ENCODE results near the gene C1orf53.

The C1orf53 gene

DNA sequence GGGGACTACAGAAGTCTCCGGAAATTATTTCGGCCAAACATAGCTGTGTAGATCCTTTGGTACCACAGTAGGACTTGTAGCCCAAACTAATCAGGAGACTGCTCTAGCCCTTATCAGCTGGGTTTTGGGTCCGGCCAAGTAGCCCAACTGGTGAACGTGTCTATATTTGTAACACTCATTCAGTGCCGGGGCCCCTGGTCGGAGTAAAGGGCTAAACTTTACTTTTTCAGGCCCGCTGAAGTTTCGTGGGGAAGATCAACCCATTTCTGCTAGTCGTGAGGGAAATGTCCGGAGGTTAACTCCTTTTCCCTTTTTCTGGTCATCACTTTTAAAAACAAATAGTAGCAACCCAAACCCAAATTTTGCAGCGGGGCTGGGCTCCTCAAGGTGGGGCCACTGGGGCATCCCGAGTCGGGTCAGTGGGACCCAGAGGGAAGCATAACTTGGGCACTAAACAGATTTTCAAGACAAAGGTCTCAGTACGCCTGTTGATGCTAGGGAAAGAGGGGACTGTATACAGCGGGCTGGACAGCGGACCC is 16.4 kb downstream of the C1orf53 start:
- DNase-seq (ENCODE audit: insufficient read length, low spot score) (no peak), FAIRE-seq (no peak)
- TF ChIP-seq, protein P1, sequence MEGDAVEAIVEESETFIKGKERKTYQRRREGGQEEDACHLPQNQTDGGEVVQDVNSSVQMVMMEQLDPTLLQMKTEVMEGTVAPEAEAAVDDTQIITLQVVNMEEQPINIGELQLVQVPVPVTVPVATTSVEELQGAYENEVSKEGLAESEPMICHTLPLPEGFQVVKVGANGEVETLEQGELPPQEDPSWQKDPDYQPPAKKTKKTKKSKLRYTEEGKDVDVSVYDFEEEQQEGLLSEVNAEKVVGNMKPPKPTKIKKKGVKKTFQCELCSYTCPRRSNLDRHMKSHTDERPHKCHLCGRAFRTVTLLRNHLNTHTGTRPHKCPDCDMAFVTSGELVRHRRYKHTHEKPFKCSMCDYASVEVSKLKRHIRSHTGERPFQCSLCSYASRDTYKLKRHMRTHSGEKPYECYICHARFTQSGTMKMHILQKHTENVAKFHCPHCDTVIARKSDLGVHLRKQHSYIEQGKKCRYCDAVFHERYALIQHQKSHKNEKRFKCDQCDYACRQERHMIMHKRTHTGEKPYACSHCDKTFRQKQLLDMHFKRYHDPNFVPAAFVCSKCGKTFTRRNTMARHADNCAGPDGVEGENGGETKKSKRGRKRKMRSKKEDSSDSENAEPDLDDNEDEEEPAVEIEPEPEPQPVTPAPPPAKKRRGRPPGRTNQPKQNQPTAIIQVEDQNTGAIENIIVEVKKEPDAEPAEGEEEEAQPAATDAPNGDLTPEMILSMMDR (IDR thresholded peaks at IDR 0.05; ENCODE audit: insufficient read depth, missing control alignments): no peak

DNA sequence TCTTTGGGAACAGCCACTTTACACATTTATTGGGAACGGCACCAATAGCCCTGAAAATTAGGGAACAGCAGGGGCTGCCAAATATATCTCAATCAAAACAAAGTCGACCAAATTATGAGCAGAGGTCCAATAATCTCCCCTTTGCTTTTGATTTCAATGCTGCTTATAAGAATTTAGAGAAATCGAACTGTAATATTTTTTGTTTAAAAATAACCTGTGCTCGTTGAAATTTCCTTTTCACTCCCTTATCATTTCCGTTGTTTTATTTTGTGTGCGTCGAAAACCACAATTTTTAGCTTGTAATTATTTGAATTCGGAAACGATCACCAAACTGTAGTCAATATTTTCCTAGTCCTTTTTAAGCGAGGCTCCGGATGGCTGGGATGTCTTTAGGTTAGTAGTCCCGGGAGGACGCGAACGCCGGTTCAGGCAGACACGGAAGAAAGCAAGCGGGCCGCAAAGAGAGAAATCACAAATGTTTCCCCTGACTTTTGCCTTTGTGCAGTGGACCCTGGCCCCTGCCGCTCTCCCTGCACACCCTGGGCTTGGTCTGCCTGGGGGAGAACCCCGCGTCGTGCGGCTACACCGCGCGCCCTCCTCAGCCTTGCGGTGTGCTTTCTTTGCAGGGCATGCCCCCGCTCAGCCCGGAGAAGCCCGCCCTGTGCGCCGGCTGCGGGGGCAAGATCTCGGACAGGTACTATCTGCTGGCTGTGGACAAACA is 17.1 kb downstream of the C1orf53 start:
- FAIRE-seq: no peak
- no peak for DNase-seq (ENCODE audit: insufficient read length, low spot score)
- TF ChIP-seq, protein P1 (IDR thresholded peaks at IDR 0.05; ENCODE audit: insufficient read depth, missing control alignments): no peak

DNA sequence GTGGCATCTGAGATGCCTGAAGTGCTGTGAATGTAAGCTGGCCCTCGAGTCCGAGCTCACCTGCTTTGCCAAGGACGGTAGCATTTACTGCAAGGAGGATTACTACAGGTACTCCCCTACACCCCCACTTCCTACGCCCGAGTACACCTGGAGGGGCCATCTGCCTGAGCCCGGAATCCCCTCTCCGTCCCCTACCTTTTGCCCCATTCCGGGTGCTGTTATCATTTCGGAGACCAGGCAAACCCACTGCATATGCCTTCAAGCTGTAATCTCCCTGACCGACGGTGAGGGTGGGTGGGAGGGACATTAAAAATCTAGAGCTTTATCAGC is 17.6 kb downstream of the C1orf53 start:
- DNase-seq (ENCODE audit: insufficient read length, low spot score): no peak
- no peak for FAIRE-seq
- TF ChIP-seq, protein P1 (IDR thresholded peaks at IDR 0.05; ENCODE audit: insufficient read depth, missing control alignments): no peak

DNA sequence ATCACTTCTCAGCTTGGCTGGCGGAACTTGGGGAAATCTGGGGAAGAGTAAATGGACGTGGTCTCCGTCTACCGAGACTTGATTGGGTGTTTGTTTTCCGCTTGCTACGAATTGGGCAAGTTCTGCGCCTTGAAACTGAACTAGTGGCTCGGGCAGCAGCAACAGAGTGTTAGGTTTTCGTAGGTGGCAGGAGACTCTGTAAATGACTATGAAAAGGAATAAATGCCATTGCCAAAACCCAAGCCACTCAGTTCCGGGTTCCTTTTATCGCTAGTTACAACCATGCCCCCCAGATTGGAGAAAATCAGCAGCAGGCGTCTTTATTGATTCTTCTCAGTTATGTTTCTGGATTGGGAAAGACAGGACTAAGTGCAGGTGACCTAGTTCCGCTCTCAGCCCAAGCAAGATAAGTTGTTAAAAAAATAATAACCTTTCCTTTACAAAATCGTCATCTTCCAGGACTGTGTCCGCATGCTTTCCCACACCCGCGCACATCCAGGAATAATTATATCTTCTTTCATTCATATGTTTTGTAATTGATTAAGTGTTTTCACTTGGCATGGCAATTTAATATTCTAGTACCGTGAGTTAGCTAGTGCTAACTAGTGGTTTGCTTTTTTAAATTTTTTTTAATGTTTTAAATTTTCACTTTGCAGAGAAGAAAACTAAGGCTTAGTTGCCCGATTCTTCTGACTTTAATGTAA is 18.1 kb downstream of the C1orf53 start:
- no peak for FAIRE-seq
- DNase-seq (ENCODE audit: insufficient read length, low spot score): no peak
- TF ChIP-seq, protein P1 (IDR thresholded peaks at IDR 0.05; ENCODE audit: insufficient read depth, missing control alignments): no peak

DNA sequence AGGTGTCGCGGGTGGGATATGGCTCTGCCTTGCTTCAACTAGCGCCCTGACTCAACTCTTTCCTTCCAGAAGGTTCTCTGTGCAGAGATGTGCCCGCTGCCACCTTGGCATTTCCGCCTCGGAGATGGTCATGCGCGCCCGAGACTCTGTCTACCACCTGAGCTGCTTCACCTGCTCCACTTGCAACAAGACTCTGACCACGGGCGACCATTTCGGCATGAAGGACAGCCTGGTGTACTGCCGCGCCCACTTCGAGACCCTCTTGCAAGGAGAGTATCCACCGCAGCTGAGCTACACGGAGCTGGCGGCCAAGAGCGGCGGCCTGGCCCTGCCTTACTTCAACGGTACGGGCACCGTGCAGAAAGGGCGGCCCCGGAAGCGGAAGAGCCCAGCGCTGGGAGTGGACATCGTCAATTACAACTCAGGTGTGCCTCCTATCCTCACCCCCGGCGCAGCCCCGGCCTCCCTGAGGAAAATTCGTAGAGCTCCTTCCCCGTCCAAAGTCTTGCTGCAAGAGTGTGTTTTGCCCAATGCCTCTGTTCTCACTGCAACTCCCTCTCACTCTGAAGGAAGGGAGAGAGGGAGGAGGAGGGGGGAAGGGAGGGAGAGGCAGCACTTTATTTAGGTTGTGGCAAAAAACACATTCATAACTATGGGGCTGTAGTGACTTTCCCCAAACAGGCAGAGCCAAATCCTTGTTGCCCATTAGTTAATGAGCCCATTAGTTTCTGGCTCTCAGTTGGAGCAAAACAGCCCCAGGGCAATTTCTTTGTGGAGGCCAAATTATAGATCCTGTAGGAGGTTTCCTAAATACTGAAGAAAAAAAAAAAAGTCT is 19.0 kb downstream of the C1orf53 start:
- TF ChIP-seq, protein P1 (IDR thresholded peaks at IDR 0.05; ENCODE audit: insufficient read depth, missing control alignments): no peak
- no peak for FAIRE-seq

DNA sequence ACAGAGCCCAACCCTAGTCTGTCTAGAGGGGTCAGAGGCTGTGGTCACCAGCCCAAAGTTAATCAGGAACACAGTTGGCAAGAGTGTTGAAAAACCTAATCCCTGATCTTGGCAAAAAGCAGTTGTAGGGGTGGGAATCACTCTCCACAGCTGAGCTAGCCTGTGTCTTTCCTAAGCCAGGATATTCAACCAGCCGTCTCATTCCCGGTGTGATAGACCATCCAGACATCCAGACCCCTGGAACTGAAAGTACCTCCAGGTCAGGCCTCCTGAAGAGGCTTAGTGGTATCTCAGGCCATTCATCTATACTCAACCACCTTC is 19.6 kb downstream of the C1orf53 start:
- FAIRE-seq: no peak
- no peak for DNase-seq (ENCODE audit: insufficient read length, low spot score)
- TF ChIP-seq, protein P1 (IDR thresholded peaks at IDR 0.05; ENCODE audit: insufficient read depth, missing control alignments): no peak

More for the DNA sequence above, 19.0 kb downstream of the C1orf53 start:
- DNase-seq (ENCODE audit: insufficient read length, low spot score): no peak
